Fibroblast of the conjunctiva (primary cell): ENCODE data around the gene CLASP1.
"Not testable (repeated sequence)": the region's sequence is repeated elsewhere in the genome, so short reads cannot be mapped to it uniquely, and the experiment has no call there.

Experiments
- DNase-seq: peaks from one replicate; pipeline ENCODE4 v3.0.0-alpha.2; 2010; ENCODE audit warnings: low read depth

Gene CLASP1

DNA sequence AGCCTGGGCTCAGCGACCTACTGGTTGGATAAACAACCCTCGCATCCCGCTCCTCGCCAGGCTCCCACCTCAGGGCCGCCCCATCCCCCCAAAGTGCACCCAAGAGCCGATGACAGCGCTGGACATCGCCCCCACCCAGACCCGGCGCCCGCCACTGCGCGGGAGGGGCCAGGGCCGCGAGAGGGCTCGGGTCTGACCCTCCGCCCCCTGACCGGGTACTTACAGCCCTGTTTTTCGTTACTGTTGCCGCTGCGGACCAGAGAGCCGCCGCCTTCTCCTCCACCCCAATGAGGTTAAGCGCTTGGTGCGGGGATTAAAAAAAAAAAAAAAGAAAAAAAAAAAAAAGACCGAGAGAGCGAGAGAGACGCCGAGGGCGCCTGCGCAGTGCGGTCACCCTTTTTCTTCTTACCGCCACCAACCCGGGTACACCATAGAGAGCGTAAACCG, at the start of gene CLASP1:
CLASP1 (minus strand) TSS at position 314 of the 447 bp plus-strand sequence. CDS start 43,567 bp downstream, outside the sequence.
- DNase-seq = no peak

DNA sequence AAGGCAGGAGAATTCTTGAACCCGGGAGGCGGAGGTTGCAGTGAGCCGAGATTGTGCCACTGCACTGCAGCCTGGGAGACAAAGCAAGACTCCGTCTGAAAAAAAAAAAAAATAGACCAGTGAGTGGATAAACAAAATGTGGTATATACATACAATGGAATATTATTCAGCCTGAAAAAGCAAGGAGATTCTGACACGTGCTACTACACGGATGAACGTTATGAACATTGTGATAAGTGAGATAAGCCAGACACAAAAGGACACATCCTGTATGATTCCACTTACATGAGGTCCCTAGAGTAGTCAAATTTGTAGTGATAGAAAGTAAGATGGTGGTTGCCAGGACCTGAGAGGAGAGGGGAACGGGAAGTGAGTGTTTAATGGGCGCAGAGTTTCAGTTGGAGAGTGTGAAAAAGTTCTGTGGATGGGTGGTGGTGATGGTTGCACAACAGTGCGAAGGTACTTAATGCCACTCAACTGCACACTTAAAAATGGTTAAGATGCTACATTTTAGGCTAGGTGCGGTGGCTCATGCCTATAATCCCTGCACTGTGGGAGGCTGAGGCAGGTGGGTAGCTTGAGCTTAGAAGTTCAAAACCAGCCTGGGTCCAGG, 49.2 kb upstream of the CLASP1 start:
- no peak for DNase-seq

GRCh38 chr2:121697108-121697631, 47.9 kb upstream of the CLASP1 start:
- DNase-seq = no peak

GRCh38 chr2:121696410-121696930, 47.2 kb upstream of the CLASP1 start:
- DNase-seq = no peak

DNA sequence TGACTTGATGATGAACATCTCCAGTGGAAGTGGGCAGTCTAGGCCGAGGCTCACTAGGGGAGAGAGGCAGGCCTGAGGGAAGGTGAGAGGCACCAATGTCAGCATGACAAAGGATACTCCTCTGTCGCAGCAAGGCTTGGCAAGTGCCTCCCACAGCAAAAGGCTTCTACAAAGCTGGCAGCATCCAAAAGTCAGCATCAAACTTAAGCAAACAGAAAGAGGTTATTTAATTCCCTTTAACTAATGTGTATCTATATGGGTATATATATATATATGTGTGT, 45.8 kb upstream of the CLASP1 start:
- DNase-seq = no peak

DNA sequence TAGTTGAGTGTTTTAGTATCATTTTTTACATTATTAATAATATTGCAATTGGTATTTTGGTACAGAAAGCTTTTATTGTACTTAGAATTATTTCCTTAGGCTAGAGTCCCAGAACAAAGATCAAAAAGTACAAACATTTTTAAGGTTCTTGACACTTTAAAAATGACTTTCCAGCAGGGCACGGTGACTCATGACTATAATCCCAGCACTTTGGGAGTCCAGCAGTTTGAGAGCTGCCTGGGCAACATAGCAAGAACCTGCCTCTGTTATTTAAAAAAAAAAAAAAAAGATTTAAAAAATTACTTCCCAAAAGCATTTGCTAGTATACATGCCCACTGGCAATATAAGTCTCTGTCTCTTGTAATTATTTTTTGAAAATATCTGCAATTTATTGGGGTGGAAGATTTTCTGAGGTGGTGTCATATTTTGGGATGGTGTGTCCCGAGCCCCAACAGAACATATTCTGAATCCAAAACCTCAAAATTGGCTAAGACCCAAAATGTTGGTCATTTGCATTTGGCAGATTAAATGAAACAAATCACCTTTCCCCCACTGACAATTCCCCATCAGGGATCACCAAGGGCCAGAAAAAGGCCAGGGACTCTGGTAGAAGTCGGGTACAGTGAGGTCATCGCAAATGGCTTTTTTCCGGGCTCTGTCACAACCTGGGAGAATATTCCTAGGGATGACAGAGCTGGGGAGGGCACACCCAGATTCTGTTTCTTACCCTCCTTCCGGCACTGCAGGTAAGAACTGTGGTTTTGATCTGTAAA, 45.3 kb upstream of the CLASP1 start:
- DNase-seq = no peak

DNA sequence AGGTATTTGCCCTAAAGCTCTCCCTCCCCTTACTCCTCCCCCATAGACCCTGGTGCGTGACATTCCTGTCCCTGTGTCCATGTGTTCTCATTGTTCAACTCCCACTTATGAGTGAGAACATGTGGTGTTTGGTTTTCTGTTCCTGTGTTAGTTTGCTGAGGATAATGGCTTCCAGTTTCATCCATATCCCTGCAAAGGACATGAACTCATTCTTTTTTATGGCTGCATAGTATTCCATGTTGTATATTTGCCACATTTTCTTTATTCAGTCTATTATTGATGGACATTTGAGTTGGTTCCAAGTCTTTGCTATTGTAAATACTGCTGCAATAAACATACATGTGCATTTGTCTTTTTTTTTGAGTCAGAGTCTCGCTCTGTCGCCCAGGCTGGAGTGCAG, 41.3 kb upstream of the CLASP1 start:
- DNase-seq = not testable (repeated sequence)

GRCh38 chr2:121690095-121690494, 40.8 kb upstream of the CLASP1 start:
- no peak for DNase-seq

GRCh38 chr2:121689356-121689755, 40.1 kb upstream of the CLASP1 start:
- peak; percentile 42 for DNase-seq

- no peak for DNase-seq
These were observed 39.6 kb upstream of the CLASP1 start for GRCh38 chr2:121688820-121689219.

DNA sequence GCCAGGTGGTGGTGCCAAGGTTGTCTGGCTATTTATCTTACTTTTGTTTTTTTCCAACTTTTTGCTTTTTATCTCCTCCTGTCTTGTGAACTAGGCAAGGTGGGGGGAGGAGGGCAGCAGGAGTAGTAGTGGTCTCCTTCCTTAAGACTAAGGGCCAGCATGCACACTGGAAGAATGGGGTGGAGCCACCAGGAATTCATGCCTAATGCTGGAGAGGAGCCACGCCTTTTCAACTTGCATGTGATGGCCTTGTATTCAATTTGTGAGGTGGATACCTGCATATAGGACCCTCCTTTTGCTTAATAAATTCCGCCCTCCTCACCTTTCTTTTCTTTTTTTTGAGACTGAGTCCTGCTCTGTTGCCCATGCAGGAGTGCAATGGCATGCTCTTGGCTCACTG, 37.6 kb upstream of the CLASP1 start:
- no peak for DNase-seq

- DNase-seq = no peak
These were observed 37.0 kb upstream of the CLASP1 start for GRCh38 chr2:121686218-121686617.

GRCh38 chr2:121682396-121683298, 33.4 kb upstream of the CLASP1 start:
- DNase-seq = no peak

GRCh38 chr2:121677855-121678254, 28.6 kb upstream of the CLASP1 start:
- DNase-seq = no peak

DNA sequence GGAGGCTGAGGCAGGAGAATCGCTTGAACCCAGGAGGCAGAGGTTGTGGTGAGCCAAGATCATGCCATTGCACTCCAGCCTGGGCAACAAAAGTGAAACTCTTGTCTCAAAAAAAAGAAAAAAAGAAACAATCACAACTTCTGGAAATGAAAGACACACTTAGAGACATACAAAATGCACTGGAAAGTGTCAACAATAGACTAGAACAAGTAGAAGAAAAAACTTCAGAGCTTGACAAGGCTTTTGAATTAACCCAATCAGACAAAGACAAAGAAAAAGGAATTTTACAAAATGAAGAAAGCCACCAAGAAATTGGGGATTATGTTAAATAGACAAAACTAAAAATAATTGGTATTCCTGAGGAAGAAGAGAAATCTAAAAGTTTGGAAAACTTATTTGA, 22.4 kb upstream of the CLASP1 start:
- DNase-seq = not testable (repeated sequence)

- no peak for DNase-seq
These were observed 20.9 kb upstream of the CLASP1 start for GRCh38 chr2:121670181-121670580.

- DNase-seq = no peak
These were observed 18.4 kb upstream of the CLASP1 start for GRCh38 chr2:121667618-121668017.

- no peak for DNase-seq
These were observed 16.8 kb upstream of the CLASP1 start for GRCh38 chr2:121666042-121666441.

DNA sequence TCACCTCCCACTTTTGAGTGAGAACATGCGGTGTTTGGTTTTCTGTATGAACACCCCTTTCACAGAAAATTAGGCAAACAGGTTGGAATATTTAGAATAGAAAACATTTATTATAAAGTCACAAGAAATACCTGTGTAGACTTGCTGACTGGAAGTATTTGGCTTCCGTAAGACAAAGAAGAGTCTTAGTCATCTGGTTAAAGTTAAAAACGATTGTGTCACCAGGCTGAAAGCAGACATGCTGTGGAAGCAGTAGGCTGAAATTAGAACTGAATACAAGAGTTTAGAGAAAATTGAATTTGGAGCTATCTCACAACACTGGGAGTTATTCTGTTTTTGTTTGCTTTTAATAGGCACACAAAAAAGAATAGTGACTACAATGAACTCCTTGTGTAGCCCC, 16.2 kb upstream of the CLASP1 start:
- DNase-seq = no peak

DNA sequence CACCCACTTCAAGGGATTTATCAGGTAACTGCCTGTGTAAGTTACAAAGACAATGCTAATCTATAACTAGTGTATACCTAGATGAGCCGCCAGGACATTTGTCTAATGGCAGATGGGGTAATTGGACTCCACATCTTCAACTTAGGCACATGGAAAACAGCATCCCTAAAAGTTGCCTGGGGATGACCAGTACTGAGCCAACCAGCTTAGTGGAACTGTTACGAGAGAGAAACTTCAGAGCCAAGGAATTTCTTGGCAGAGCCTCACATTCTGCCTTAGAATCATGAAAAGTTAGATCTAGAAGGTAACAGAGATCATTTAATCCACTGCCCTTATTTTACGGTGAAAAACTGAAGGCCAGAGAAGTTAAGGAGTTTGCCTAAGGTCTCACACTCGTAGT, 15.5 kb upstream of the CLASP1 start:
- DNase-seq = no peak

GRCh38 chr2:121664086-121664485, 14.8 kb upstream of the CLASP1 start:
- no peak for DNase-seq

DNA sequence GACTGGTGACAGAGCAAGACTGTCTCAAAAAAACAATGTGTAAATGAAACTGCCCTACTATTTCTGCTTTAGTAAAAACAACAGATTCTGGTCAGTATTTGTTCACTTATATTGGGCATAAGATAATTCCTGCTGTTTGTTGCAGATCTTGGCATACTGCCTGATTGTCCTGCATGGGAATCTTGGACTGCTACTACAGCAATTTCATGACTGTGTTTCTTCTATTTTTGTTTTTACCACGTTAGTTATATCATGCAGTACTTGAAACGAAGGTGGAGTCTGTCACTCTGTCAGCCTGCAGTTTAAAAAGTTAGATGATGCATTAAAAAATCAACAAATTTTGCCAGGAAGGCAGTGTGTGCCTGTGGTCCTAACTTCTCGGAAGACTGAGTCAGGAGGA, 14.2 kb upstream of the CLASP1 start:
- DNase-seq = no peak
